Ascending aorta (tissue), 2 donors: ENCODE results near the gene BBS9. TPM values are rescaled to one million over a fixed set of nuclear protein-coding genes. Genes with fewer than 3 reads are reported as not detected.

Experiments used
- DNase-seq, 2 donors: peaks; one replicate each; pipeline ENCODE4 v3.0.0-alpha.2; 2019; ENCODE audit warnings: low spot score in 2 of 2
- H3K27ac ChIP-seq, 2 donors: fragments of 200-600 bp; sonication (generic); one replicate each; pipeline ENCODE4 v1.5.1; 2016 to 2017; ENCODE audit warnings: mild to moderate bottlenecking in 1 of 2
- H3K27me3 ChIP-seq: fragments of 200-600 bp; sonication (generic); one replicate; pipeline ENCODE4 v1.5.1; 2017
- H3K36me3 ChIP-seq, 2 donors: fragments of 200-600 bp; sonication (generic); one replicate each; pipeline ENCODE4 v1.5.1; 2016
- H3K4me1 ChIP-seq, 2 donors: fragments of 200-600 bp; sonication (generic); one replicate each; pipeline ENCODE4 v1.5.1; 2016 to 2017; ENCODE audit warnings: mild to moderate bottlenecking in 1 of 2
- H3K4me3 ChIP-seq, 2 donors: fragments of 200-600 bp; sonication (generic); one replicate each; pipeline ENCODE4 v1.5.1; 2016 to 2017; ENCODE audit warnings: mild to moderate bottlenecking in 1 of 2
- H3K9me3 ChIP-seq, 2 donors: fragments of 200-600 bp; sonication (generic); one replicate each; pipeline ENCODE4 v1.5.1; 2016
- intact Hi-C: fragments of 100-400 bp; cut with DNase I; formaldehyde crosslinking; loops from one replicate; pipeline ENCODE4 v1.15.1; 2023
- total RNA-seq: library from RNA; depleted of rRNA; stranded (reverse); fragments of >200 nt; gene quantifications from one replicate; pipeline ENCODE4 v1.1.0, GENCODE V29; 2016
- TF ChIP-seq, protein P1 (sequence below), 3 experiments: fragments of 200-600 bp in 2 of 3; fragments of 450-650 bp in 1 of 3; sonication (generic) in 2 of 3; IDR thresholded peaks; one replicate each; pipeline ENCODE4 v1.5.1; 2016 to 2019; ENCODE audit warnings: antibody characterized with exemption in 3 of 3, mild to moderate bottlenecking in 1 of 3, moderate library complexity in 1 of 3

Gene BBS9
- total RNA-seq, 1 donor from 2014 or later = 23.3 TPM

DNA sequence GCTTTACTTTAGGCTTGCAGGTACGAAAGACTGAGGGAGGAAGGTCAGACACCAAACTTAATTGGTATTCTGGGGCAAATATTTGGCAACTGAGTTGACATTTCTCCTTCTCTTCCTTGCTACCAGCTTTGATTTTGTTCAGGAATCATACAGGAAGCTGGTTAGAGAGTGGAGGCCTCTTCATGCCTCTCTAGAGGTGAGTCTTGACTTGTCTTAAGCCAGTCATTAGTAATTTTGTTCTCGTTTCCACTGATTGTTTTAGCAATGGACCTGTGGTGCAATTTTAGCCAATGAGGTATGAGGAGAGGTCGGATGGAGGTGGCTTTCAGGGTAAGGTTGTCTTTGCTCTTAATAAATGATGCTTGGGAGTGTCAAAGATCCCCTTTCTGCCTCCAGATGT, 17.8 kb upstream of the BBS9 start:
- intact Hi-C loops = no loop called here
- no peak overlapping the region for H3K4me3 ChIP-seq
- DNase-seq = no peak
- H3K4me1 ChIP-seq = peaks cover 10 to 14% of the 10 kb centered on the region in 2 donors
- no peaks in the 10 kb centered on the region for H3K9me3 ChIP-seq
- TF ChIP-seq, protein P1, sequence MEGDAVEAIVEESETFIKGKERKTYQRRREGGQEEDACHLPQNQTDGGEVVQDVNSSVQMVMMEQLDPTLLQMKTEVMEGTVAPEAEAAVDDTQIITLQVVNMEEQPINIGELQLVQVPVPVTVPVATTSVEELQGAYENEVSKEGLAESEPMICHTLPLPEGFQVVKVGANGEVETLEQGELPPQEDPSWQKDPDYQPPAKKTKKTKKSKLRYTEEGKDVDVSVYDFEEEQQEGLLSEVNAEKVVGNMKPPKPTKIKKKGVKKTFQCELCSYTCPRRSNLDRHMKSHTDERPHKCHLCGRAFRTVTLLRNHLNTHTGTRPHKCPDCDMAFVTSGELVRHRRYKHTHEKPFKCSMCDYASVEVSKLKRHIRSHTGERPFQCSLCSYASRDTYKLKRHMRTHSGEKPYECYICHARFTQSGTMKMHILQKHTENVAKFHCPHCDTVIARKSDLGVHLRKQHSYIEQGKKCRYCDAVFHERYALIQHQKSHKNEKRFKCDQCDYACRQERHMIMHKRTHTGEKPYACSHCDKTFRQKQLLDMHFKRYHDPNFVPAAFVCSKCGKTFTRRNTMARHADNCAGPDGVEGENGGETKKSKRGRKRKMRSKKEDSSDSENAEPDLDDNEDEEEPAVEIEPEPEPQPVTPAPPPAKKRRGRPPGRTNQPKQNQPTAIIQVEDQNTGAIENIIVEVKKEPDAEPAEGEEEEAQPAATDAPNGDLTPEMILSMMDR (IDR thresholded peaks at IDR 0.05) = no peak
- no peak overlapping the region for H3K27ac ChIP-seq
- no peaks in the 10 kb centered on the region for H3K36me3 ChIP-seq
- no peaks in the 10 kb centered on the region for H3K27me3 ChIP-seq

DNA sequence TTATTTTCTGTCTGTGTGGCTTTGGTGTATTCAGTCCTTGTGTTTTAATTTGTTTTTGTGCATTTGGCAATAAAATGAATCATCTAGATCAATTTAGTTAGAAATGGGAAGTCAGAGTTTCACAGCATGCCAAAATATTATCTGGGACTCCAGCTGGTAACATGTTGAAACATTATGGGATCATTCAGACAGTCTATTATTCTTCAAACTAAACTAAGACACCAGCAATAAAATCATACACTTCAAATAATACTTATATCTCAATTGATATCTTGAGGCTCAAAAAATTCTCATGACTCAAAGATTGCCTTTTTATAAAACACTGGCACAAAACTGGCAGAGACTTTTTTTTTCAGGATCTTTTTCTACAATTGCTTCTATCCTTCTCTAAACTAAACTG, 14.4 kb upstream of the BBS9 start:
- TF ChIP-seq, protein P1 (IDR thresholded peaks at IDR 0.05) = no peak
- H3K27me3 ChIP-seq = no peaks in the 10 kb centered on the region
- no peak for DNase-seq
- H3K9me3 ChIP-seq = no peaks in the 10 kb centered on the region
- H3K27ac ChIP-seq = no peak overlapping the region
- H3K4me3 ChIP-seq = no peak overlapping the region
- H3K4me1 ChIP-seq = no peaks in the 10 kb centered on the region
- no peaks in the 10 kb centered on the region for H3K36me3 ChIP-seq
- intact Hi-C loops = no loop called here

DNA sequence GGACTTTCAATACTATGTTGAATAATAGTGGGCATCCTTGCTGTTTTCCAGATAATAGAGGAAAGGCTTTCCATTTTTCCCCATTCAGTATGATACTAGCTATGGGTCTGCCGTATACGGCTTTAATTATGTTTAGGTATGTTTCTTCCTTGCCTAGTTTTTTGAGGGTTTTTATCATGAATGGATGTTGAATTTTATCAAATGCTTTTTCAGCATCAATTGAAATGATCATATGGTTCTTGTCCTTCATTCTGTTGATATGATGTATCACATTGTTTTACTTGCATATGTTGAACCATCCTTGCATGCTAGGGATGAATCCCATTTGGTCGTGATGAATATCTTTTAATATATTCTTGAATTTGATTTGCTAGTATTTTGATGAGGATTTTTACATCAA, 11.0 kb upstream of the BBS9 start:
- Histone ChIP-seq H3K9me3 (no peaks in the 10 kb centered on the region), H3K27me3 (no peaks in the 10 kb centered on the region), H3K4me3 (no peak overlapping the region), H3K4me1 (no peaks in the 10 kb centered on the region), H3K36me3 (no peaks in the 10 kb centered on the region), H3K27ac (no peak overlapping the region)
- DNase-seq = no peak
- intact Hi-C loops = no loop called here
- TF ChIP-seq, protein P1 (IDR thresholded peaks at IDR 0.05) = no peak

DNA sequence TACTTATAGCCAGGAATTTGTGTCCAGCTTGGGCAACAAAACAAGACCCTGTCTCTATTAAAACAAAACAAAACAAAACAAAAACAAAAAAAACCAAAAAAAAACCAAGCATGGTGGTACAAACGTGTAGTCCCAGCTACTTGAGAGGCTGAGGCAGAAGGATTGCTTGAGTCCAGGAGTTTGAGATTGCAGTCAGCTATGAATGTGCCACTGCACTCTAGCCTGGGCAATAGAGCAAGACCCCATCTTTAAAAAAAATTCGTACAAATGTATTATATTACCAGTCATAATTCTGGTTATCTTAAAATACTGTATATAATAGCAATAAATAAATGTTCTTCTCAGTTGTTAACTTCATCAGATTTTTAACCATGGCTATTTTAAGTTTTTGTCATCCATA, 2.3 kb upstream of the BBS9 start:
- Histone ChIP-seq H3K4me3 (no peak overlapping the region), H3K27ac (no peak overlapping the region), H3K4me1 (peaks cover 0 to 8% of the 10 kb centered on the region in 2 donors), H3K27me3 (no peaks in the 10 kb centered on the region), H3K36me3 (no peaks in the 10 kb centered on the region), H3K9me3 (no peaks in the 10 kb centered on the region)
- TF ChIP-seq, protein P1 (IDR thresholded peaks at IDR 0.05) = no peak
- no peak for DNase-seq
- intact Hi-C loops = loop anchor here (5.0 kb wide), 2 partner anchors 680 to 1910 kb away; partner anchors contain the start of gene DPY19L1

DNA sequence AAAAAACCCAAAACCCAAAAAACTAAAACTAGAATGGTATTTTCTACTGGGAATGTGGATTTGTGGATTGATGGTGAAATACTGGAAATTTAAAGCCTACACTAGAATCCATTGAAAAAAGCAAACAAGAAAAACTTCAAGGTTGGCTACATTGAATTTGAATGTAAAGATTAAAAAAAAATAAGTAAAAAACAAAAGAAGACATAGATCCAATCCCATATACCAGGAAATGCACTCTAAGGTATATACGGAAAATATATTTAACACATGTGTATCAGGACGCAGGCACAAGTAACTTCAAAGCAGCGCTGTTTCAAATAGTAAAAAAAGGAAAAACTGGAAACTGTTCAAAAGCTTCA, 754 bp upstream of the BBS9 start:
- Histone ChIP-seq H3K36me3 (no peaks in the 10 kb centered on the region), H3K4me3 (peak overlapping the region; percentile 84 to 96), H3K27me3 (no peaks in the 10 kb centered on the region), H3K27ac (peak overlapping the region; percentile 30 to 77), H3K9me3 (no peaks in the 10 kb centered on the region), H3K4me1 (peaks cover 0 to 8% of the 10 kb centered on the region in 2 donors)
- intact Hi-C loops = loop anchor here (5.0 kb wide), 2 partner anchors 679 to 1909 kb away; partner anchors contain the start of gene DPY19L1
- TF ChIP-seq, protein P1 (IDR thresholded peaks at IDR 0.05) = no peak
- DNase-seq = no peak

DNA sequence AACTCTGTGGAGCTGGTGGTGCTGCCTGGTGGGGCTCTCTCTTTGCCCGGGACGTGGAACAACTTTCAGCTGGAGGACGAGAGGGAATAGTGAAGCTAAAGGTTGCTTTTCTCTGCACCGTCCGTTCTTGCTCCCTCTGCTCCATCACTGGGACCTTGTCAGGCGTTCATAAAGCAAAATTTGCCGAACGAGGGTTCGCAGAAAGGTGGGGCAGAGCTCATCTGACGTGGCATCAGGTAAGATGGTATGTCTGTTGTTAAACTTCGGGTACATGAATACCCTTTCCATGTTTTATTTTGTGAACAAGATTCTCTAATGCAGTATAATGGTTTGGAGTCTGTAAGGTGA, 416 bp downstream of the BBS9 start:
- TF ChIP-seq, protein P1 (IDR thresholded peaks at IDR 0.05) = no peak
- H3K9me3 ChIP-seq = no peaks in the 10 kb centered on the region
- peak overlapping the region; percentile 84 to 96 for H3K4me3 ChIP-seq
- H3K27me3 ChIP-seq = no peaks in the 10 kb centered on the region
- H3K36me3 ChIP-seq = no peaks in the 10 kb centered on the region
- intact Hi-C loops = loop anchor here (1.0 to 5.0 kb wide), 7 partner anchors 20 to 1908 kb away; partner anchors contain the start of genes AVL9, DPY19L1, KBTBD2 and NT5C3A
- DNase-seq = no peak
- peaks cover 0 to 8% of the 10 kb centered on the region in 2 donors for H3K4me1 ChIP-seq
- peak overlapping the region in 1 of 2 donors; percentile 77 for H3K27ac ChIP-seq
